Upper lobe of right lung (tissue), 1 donor: ENCODE results near the gene THSD4. TPM values are rescaled to one million over a fixed set of nuclear protein-coding genes. Genes with fewer than 3 reads are reported as not detected.

Experiments used
- ATAC-seq: fragments of 200-7000 bp; cut with Tn5 transposase; one replicate; pipeline ENCODE4 v1.9.1; 2020; ENCODE audit warnings: mild to moderate bottlenecking, moderate library complexity
- DNase-seq: peaks from one replicate; pipeline ENCODE4 v3.0.0-alpha.2; 2020
- H3K27ac ChIP-seq: fragments of 200-600 bp; one replicate; pipeline ENCODE4 v1.8.0; 2022
- H3K27me3 ChIP-seq: fragments of 200-600 bp; one replicate; pipeline ENCODE4 v1.8.0; 2022; ENCODE audit warnings: mild to moderate bottlenecking
- H3K36me3 ChIP-seq: fragments of 200-600 bp; one replicate; pipeline ENCODE4 v1.8.0; 2022
- H3K4me1 ChIP-seq: fragments of 200-600 bp; one replicate; pipeline ENCODE4 v1.8.0; 2022
- H3K4me3 ChIP-seq: fragments of 200-600 bp; one replicate; pipeline ENCODE4 v1.8.0; 2022; ENCODE audit warnings: mild to moderate bottlenecking
- H3K9me3 ChIP-seq: fragments of 200-600 bp; one replicate; pipeline ENCODE4 v1.8.0; 2022
- intact Hi-C: fragments of 100-400 bp; cut with DNase I; formaldehyde crosslinking; loops from one replicate; pipeline ENCODE4 v1.11.0; 2022
- total RNA-seq: library from RNA; stranded (reverse); fragmentation: NEBNext Ultra II Directional; extraction: Animal tissue kit (Norgen Biotek cat#: 25700); gene quantifications from one replicate; pipeline ENCODE4 v1.2.1, GENCODE V29; 2021
- TF ChIP-seq, protein P1 (sequence below): fragments of 200-600 bp; IDR thresholded peaks from one replicate; pipeline ENCODE4 v1.8.0; 2022; ENCODE audit warnings: antibody characterized with exemption
- donor health status: DM: no; HTN: yes; CAD: no; lungs with severe emphysema.

Gene THSD4
- total RNA-seq, 1 donor from 2014 or later, result 25.6 TPM

GRCh38 chr15:71581398-71581930 is 466.2 kb downstream of the THSD4 start:
- H3K27ac ChIP-seq, result no peak overlapping the region
- no peaks in the 10 kb centered on the region for H3K36me3 ChIP-seq
- TF ChIP-seq, protein P1, sequence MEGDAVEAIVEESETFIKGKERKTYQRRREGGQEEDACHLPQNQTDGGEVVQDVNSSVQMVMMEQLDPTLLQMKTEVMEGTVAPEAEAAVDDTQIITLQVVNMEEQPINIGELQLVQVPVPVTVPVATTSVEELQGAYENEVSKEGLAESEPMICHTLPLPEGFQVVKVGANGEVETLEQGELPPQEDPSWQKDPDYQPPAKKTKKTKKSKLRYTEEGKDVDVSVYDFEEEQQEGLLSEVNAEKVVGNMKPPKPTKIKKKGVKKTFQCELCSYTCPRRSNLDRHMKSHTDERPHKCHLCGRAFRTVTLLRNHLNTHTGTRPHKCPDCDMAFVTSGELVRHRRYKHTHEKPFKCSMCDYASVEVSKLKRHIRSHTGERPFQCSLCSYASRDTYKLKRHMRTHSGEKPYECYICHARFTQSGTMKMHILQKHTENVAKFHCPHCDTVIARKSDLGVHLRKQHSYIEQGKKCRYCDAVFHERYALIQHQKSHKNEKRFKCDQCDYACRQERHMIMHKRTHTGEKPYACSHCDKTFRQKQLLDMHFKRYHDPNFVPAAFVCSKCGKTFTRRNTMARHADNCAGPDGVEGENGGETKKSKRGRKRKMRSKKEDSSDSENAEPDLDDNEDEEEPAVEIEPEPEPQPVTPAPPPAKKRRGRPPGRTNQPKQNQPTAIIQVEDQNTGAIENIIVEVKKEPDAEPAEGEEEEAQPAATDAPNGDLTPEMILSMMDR, result no peak

GRCh38 chr15:71585159-71585558 is 469.9 kb downstream of the THSD4 start:
- no peaks in the 10 kb centered on the region for H3K27me3 ChIP-seq
- no peak for ATAC-seq
- peaks cover 13% of the 10 kb centered on the region for H3K9me3 ChIP-seq
- no peaks in the 10 kb centered on the region for H3K36me3 ChIP-seq
- H3K4me1 ChIP-seq, result no peaks in the 10 kb centered on the region
- TF ChIP-seq, protein P1, result no peak
- H3K4me3 ChIP-seq, result no peak overlapping the region
- intact Hi-C loops, result no loop called here
- no peak for DNase-seq
- H3K27ac ChIP-seq, result no peak overlapping the region

More at GRCh38 chr15:71581398-71581930, 466.2 kb downstream of the THSD4 start:
- Histone ChIP-seq H3K27me3 (no peaks in the 10 kb centered on the region), H3K4me1 (no peaks in the 10 kb centered on the region), H3K4me3 (no peak overlapping the region), H3K9me3 (peaks cover 13% of the 10 kb centered on the region)
- ATAC-seq (no peak), DNase-seq (no peak)
- intact Hi-C loops, result no loop called here

- H3K4me1 ChIP-seq, result no peaks in the 10 kb centered on the region
- no peak for DNase-seq
- peaks cover 13% of the 10 kb centered on the region for H3K9me3 ChIP-seq
- TF ChIP-seq, protein P1, result no peak
- intact Hi-C loops, result no loop called here
- H3K27me3 ChIP-seq, result no peaks in the 10 kb centered on the region
- no peak for ATAC-seq
- no peaks in the 10 kb centered on the region for H3K36me3 ChIP-seq
- H3K4me3 ChIP-seq, result no peak overlapping the region
- no peak overlapping the region for H3K27ac ChIP-seq
These were observed 471.2 kb downstream of the THSD4 start for GRCh38 chr15:71586463-71586862.

DNA sequence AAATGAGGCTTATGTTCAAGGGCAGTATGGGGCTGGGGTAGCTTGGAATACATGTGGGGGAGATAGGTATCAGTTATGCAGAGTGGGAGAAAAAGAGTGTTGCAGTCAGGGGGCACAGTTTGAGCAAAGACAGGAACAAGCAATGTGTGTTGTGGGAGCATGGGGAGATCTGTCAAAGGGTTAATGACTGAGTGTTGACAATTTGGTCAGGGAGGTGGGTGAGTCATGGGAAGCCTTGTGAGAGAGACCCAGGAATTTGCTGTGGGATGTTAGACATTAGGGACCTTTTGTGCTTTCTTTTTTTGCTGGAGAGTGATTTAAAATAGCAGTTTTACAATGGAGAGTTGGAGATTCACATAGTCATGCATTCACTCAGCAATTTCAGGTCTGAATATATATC is 473.5 kb downstream of the THSD4 start:
- Histone ChIP-seq H3K9me3 (peaks cover 13% of the 10 kb centered on the region), H3K4me3 (no peak overlapping the region), H3K27me3 (no peaks in the 10 kb centered on the region), H3K27ac (no peak overlapping the region), H3K4me1 (no peaks in the 10 kb centered on the region), H3K36me3 (no peaks in the 10 kb centered on the region)
- TF ChIP-seq, protein P1, result no peak
- DNase-seq (no peak), ATAC-seq (no peak)
- intact Hi-C loops, result no loop called here

DNA sequence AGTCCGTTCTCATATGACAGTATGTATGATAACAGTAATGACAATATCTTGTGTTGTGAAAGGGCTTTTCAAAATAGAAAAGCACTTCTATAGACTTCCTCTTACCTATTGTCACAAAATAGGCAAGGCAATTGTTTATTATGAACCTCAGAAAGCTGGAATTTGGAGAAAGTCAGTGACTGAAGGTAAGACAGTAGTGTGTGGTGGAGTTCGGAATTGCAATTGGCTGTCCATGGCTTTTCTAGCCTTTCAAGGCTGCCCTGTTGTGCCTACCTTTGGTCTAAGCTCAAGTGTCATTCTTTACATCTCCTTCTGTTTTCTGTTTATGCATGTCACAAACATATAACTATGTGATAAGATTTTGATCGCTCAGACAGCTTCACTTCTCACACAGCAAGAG is 475.8 kb downstream of the THSD4 start:
- no peaks in the 10 kb centered on the region for H3K4me1 ChIP-seq
- H3K4me3 ChIP-seq, result no peak overlapping the region
- intact Hi-C loops, result no loop called here
- H3K36me3 ChIP-seq, result no peaks in the 10 kb centered on the region
- no peaks in the 10 kb centered on the region for H3K27me3 ChIP-seq
- ATAC-seq (no peak), DNase-seq (no peak)
- TF ChIP-seq, protein P1, result no peak
- H3K27ac ChIP-seq, result no peak overlapping the region
- peaks cover 2% of the 10 kb centered on the region for H3K9me3 ChIP-seq

- no peak overlapping the region for H3K4me3 ChIP-seq
- H3K27ac ChIP-seq, result no peak overlapping the region
- DNase-seq (no peak), ATAC-seq (no peak)
- intact Hi-C loops, result no loop called here
- no peaks in the 10 kb centered on the region for H3K36me3 ChIP-seq
- TF ChIP-seq, protein P1, result no peak
- H3K9me3 ChIP-seq, result no peaks in the 10 kb centered on the region
- H3K4me1 ChIP-seq, result peaks cover 7% of the 10 kb centered on the region
- H3K27me3 ChIP-seq, result no peaks in the 10 kb centered on the region
These were observed 476.9 kb downstream of the THSD4 start for GRCh38 chr15:71592203-71592602.
